ENCODE results near the gene ANXA4. TPM values are rescaled to one million over a fixed set of nuclear protein-coding genes. Genes with fewer than 3 reads are reported as not detected.
A peak's percentile ranks its signal among the peaks of the same experiment; 100 is the strongest.

The ANXA4 gene
- total RNA-seq, 1 donor from 2014 or later: 122 TPM

- Histone ChIP-seq H3K9ac (ENCODE audit: low read length) (no peak overlapping the region), H3K4me2 (ENCODE audit: low read length) (no peak overlapping the region), H3K4me3 (ENCODE audit: insufficient read depth, low read depth, low read length) (no peak overlapping the region), H3K9me3 (ENCODE audit: insufficient read depth, low read depth, low read length) (no peaks in the 10 kb centered on the region), H3K36me3 (ENCODE audit: insufficient read depth, low read length) (no peaks in the 10 kb centered on the region), H3K79me2 (ENCODE audit: insufficient read depth, low read length) (no peaks in the 10 kb centered on the region), H3K27me3 (ENCODE audit: insufficient read depth, low read length) (no peaks in the 10 kb centered on the region), H3K27ac (ENCODE audit: low read depth, low read length) (no peak overlapping the region), H3K4me1 (ENCODE audit: insufficient read depth, low read length) (peaks cover 4% of the 10 kb centered on the region), H4K20me1 (ENCODE audit: insufficient read depth, low read length) (no peaks in the 10 kb centered on the region), H2AFZ (ENCODE audit: low read depth, low read length) (no peak overlapping the region)
- Mint-ChIP-seq H3K4me3 (ENCODE audit: unreplicated experiment) (no peak overlapping the region), H3K4me1 (ENCODE audit: low read depth, unreplicated experiment) (peaks cover 26% of the 10 kb centered on the region), H3K27me3 (ENCODE audit: low read depth, unreplicated experiment) (no peaks in the 10 kb centered on the region), H3K27ac (ENCODE audit: unreplicated experiment) (peak overlapping the region; percentile 50), H3K9me3 (ENCODE audit: unreplicated experiment) (no peaks in the 10 kb centered on the region), H3K36me3 (ENCODE audit: low read depth, unreplicated experiment) (peaks cover 26% of the 10 kb centered on the region)
- peak; percentile 58 for DNase-seq (ENCODE audit: low read depth)
- FAIRE-seq: no peak
- TF ChIP-seq EZH2 (IDR thresholded peaks at IDR 0.05; ENCODE audit: insufficient read depth, low read length) (no peak), CTCF (IDR thresholded peaks at IDR 0.05; ENCODE audit: insufficient read depth, low read depth, low read length) (no peak)
Observed at GRCh38 chr2:69779258-69780001, 37.5 kb downstream of the ANXA4 start.

GRCh38 chr2:69780921-69781320, 39.0 kb downstream of the ANXA4 start:
- DNase-seq (ENCODE audit: low read depth) (no peak), FAIRE-seq (no peak)
- no peaks in the 10 kb centered on the region for H3K9me3 ChIP-seq (ENCODE audit: insufficient read depth, low read depth, low read length)
- H3K9ac ChIP-seq (ENCODE audit: low read length): no peak overlapping the region
- no peak overlapping the region for H3K4me3 Mint-ChIP-seq (ENCODE audit: unreplicated experiment)
- H3K36me3 ChIP-seq (ENCODE audit: insufficient read depth, low read length): no peaks in the 10 kb centered on the region
- H3K36me3 Mint-ChIP-seq (ENCODE audit: low read depth, unreplicated experiment): peaks cover 31% of the 10 kb centered on the region
- no peaks in the 10 kb centered on the region for H3K9me3 Mint-ChIP-seq (ENCODE audit: unreplicated experiment)
- no peak overlapping the region for H3K4me3 ChIP-seq (ENCODE audit: insufficient read depth, low read depth, low read length)
- H3K27ac ChIP-seq (ENCODE audit: low read depth, low read length): no peak overlapping the region
- H3K4me2 ChIP-seq (ENCODE audit: low read length): no peak overlapping the region
- H3K4me1 ChIP-seq (ENCODE audit: insufficient read depth, low read length): peaks cover 4% of the 10 kb centered on the region
- peaks cover 23% of the 10 kb centered on the region for H3K4me1 Mint-ChIP-seq (ENCODE audit: low read depth, unreplicated experiment)
- no peaks in the 10 kb centered on the region for H4K20me1 ChIP-seq (ENCODE audit: insufficient read depth, low read length)
- H3K27me3 Mint-ChIP-seq (ENCODE audit: low read depth, unreplicated experiment): no peaks in the 10 kb centered on the region
- no peak overlapping the region for H2AFZ ChIP-seq (ENCODE audit: low read depth, low read length)
- H3K79me2 ChIP-seq (ENCODE audit: insufficient read depth, low read length): no peaks in the 10 kb centered on the region
- no peak overlapping the region for H3K27ac Mint-ChIP-seq (ENCODE audit: unreplicated experiment)
- TF ChIP-seq CTCF (IDR thresholded peaks at IDR 0.05; ENCODE audit: insufficient read depth, low read depth, low read length) (no peak), EZH2 (IDR thresholded peaks at IDR 0.05; ENCODE audit: insufficient read depth, low read length) (no peak)
- no peaks in the 10 kb centered on the region for H3K27me3 ChIP-seq (ENCODE audit: insufficient read depth, low read length)

Measured in astrocyte (in vitro differentiated cells and primary cell).